Activated naive CD8-positive, alpha-beta T cell treated with anti-CD3 and anti-CD28 coated beads, Interleukin-2, amount 50 U/mL, for 24 hours (primary cell): ENCODE results near the gene ARHGEF37.

Experiments used
- ATAC-seq: fragments of 150-1000 bp; cut with Tn5 transposase; one replicate; pipeline ENCODE4 v1.10.0; 2021
- DNase-seq: peaks from one replicate; pipeline ENCODE4 v3.0.0; 2021
- H3K27ac Mint-ChIP-seq: one replicate; pipeline ENCODE4 v1.8.0; 2021; ENCODE audit warnings: mild to moderate bottlenecking, mixed read lengths
- H3K27me3 Mint-ChIP-seq: one replicate; pipeline ENCODE4 v1.8.0; 2021; ENCODE audit warnings: mixed read lengths
- H3K36me3 Mint-ChIP-seq: one replicate; pipeline ENCODE4 v1.8.0; 2021; ENCODE audit warnings: low read depth, mixed read lengths
- H3K4me1 Mint-ChIP-seq: one replicate; pipeline ENCODE4 v1.8.0; 2021; ENCODE audit warnings: mixed read lengths
- H3K4me3 Mint-ChIP-seq: one replicate; pipeline ENCODE4 v1.8.0; 2021; ENCODE audit warnings: mild to moderate bottlenecking, moderate library complexity, mixed read lengths
- H3K9me3 Mint-ChIP-seq: one replicate; pipeline ENCODE4 v1.8.0; 2021; ENCODE audit warnings: mixed read lengths

Gene ARHGEF37

GRCh38 chr5:149618581-149619248 is 37.4 kb downstream of the ARHGEF37 start:
- Mint-ChIP-seq H3K9me3 (no peaks in the 10 kb centered on the region), H3K27me3 (no peaks in the 10 kb centered on the region), H3K4me3 (no peak overlapping the region), H3K4me1 (peaks cover 10% of the 10 kb centered on the region), H3K27ac (no peak overlapping the region), H3K36me3 (no peaks in the 10 kb centered on the region)
- ATAC-seq (peak; percentile 48), DNase-seq (peak; percentile 29)

GRCh38 chr5:149621415-149622098 is 40.3 kb downstream of the ARHGEF37 start:
- H3K36me3 Mint-ChIP-seq, result no peaks in the 10 kb centered on the region
- H3K27me3 Mint-ChIP-seq, result no peaks in the 10 kb centered on the region
- no peaks in the 10 kb centered on the region for H3K9me3 Mint-ChIP-seq
- H3K4me1 Mint-ChIP-seq, result peaks cover 6% of the 10 kb centered on the region
- no peak overlapping the region for H3K4me3 Mint-ChIP-seq
- no peak for DNase-seq
- H3K27ac Mint-ChIP-seq, result no peak overlapping the region
- ATAC-seq, result no peak

GRCh38 chr5:149622466-149622865 is 41.2 kb downstream of the ARHGEF37 start:
- ATAC-seq, result no peak
- Mint-ChIP-seq H3K27ac (no peak overlapping the region), H3K9me3 (no peaks in the 10 kb centered on the region), H3K27me3 (no peaks in the 10 kb centered on the region), H3K36me3 (no peaks in the 10 kb centered on the region), H3K4me1 (no peaks in the 10 kb centered on the region), H3K4me3 (no peak overlapping the region)
- no peak for DNase-seq

- DNase-seq (no peak), ATAC-seq (no peak)
- H3K27me3 Mint-ChIP-seq, result no peaks in the 10 kb centered on the region
- H3K4me3 Mint-ChIP-seq, result no peak overlapping the region
- no peaks in the 10 kb centered on the region for H3K9me3 Mint-ChIP-seq
- no peaks in the 10 kb centered on the region for H3K36me3 Mint-ChIP-seq
- H3K4me1 Mint-ChIP-seq, result no peaks in the 10 kb centered on the region
- no peak overlapping the region for H3K27ac Mint-ChIP-seq
These were observed 42.2 kb downstream of the ARHGEF37 start for GRCh38 chr5:149623473-149623872.

GRCh38 chr5:149627070-149627469 is 45.8 kb downstream of the ARHGEF37 start:
- Mint-ChIP-seq H3K36me3 (no peaks in the 10 kb centered on the region), H3K27ac (no peak overlapping the region), H3K27me3 (no peaks in the 10 kb centered on the region), H3K9me3 (no peaks in the 10 kb centered on the region), H3K4me3 (no peak overlapping the region), H3K4me1 (peaks cover 3% of the 10 kb centered on the region)
- DNase-seq (no peak), ATAC-seq (no peak)

GRCh38 chr5:149628221-149628620 is 46.9 kb downstream of the ARHGEF37 start:
- ATAC-seq (no peak), DNase-seq (no peak)
- no peak overlapping the region for H3K4me3 Mint-ChIP-seq
- no peaks in the 10 kb centered on the region for H3K36me3 Mint-ChIP-seq
- no peaks in the 10 kb centered on the region for H3K9me3 Mint-ChIP-seq
- no peak overlapping the region for H3K27ac Mint-ChIP-seq
- H3K4me1 Mint-ChIP-seq, result peaks cover 15% of the 10 kb centered on the region
- H3K27me3 Mint-ChIP-seq, result no peaks in the 10 kb centered on the region

GRCh38 chr5:149628846-149629388 is 47.6 kb downstream of the ARHGEF37 start:
- H3K9me3 Mint-ChIP-seq, result no peaks in the 10 kb centered on the region
- H3K36me3 Mint-ChIP-seq, result no peaks in the 10 kb centered on the region
- no peak for ATAC-seq
- H3K27me3 Mint-ChIP-seq, result no peaks in the 10 kb centered on the region
- no peak overlapping the region for H3K27ac Mint-ChIP-seq
- no peak overlapping the region for H3K4me3 Mint-ChIP-seq
- H3K4me1 Mint-ChIP-seq, result peaks cover 21% of the 10 kb centered on the region
- no peak for DNase-seq

- H3K9me3 Mint-ChIP-seq, result no peaks in the 10 kb centered on the region
- no peak for DNase-seq
- H3K27me3 Mint-ChIP-seq, result no peaks in the 10 kb centered on the region
- no peaks in the 10 kb centered on the region for H3K36me3 Mint-ChIP-seq
- no peak overlapping the region for H3K27ac Mint-ChIP-seq
- H3K4me3 Mint-ChIP-seq, result no peak overlapping the region
- H3K4me1 Mint-ChIP-seq, result peaks cover 21% of the 10 kb centered on the region
- ATAC-seq, result no peak
These were observed 48.1 kb downstream of the ARHGEF37 start for GRCh38 chr5:149629421-149629820.

- Mint-ChIP-seq H3K27me3 (no peaks in the 10 kb centered on the region), H3K4me1 (peaks cover 21% of the 10 kb centered on the region), H3K4me3 (no peak overlapping the region), H3K9me3 (no peaks in the 10 kb centered on the region), H3K27ac (no peak overlapping the region), H3K36me3 (no peaks in the 10 kb centered on the region)
- ATAC-seq, result no peak
- DNase-seq, result no peak
These were observed 49.0 kb downstream of the ARHGEF37 start for GRCh38 chr5:149630337-149630736.

GRCh38 chr5:149631506-149631905 is 50.2 kb downstream of the ARHGEF37 start:
- no peak for ATAC-seq
- Mint-ChIP-seq H3K4me3 (no peak overlapping the region), H3K27me3 (no peaks in the 10 kb centered on the region), H3K4me1 (peaks cover 21% of the 10 kb centered on the region), H3K9me3 (no peaks in the 10 kb centered on the region), H3K27ac (no peak overlapping the region), H3K36me3 (no peaks in the 10 kb centered on the region)
- DNase-seq, result no peak

- Mint-ChIP-seq H3K36me3 (no peaks in the 10 kb centered on the region), H3K27me3 (no peaks in the 10 kb centered on the region), H3K27ac (peak overlapping the region; percentile 43), H3K4me1 (peaks cover 21% of the 10 kb centered on the region), H3K9me3 (no peaks in the 10 kb centered on the region), H3K4me3 (no peak overlapping the region)
- peak; percentile 58 for ATAC-seq
- DNase-seq, result peak; percentile 30
These were observed 51.3 kb downstream of the ARHGEF37 start for GRCh38 chr5:149632311-149633251.

GRCh38 chr5:149633476-149634350 is 52.4 kb downstream of the ARHGEF37 start:
- Mint-ChIP-seq H3K27ac (no peak overlapping the region), H3K36me3 (no peaks in the 10 kb centered on the region), H3K4me3 (no peak overlapping the region), H3K4me1 (peaks cover 21% of the 10 kb centered on the region), H3K9me3 (no peaks in the 10 kb centered on the region), H3K27me3 (no peaks in the 10 kb centered on the region)
- ATAC-seq, result peak; percentile 14
- DNase-seq, result no peak

- H3K9me3 Mint-ChIP-seq, result no peaks in the 10 kb centered on the region
- peaks cover 21% of the 10 kb centered on the region for H3K4me1 Mint-ChIP-seq
- H3K4me3 Mint-ChIP-seq, result no peak overlapping the region
- H3K27me3 Mint-ChIP-seq, result no peaks in the 10 kb centered on the region
- no peak overlapping the region for H3K27ac Mint-ChIP-seq
- ATAC-seq, result no peak
- H3K36me3 Mint-ChIP-seq, result no peaks in the 10 kb centered on the region
- no peak for DNase-seq
These were observed 54.1 kb downstream of the ARHGEF37 start for GRCh38 chr5:149635394-149635793.
